Naive B cell (primary cell): ENCODE measurements around the gene CP. TPM values are rescaled to one million over a fixed set of nuclear protein-coding genes. Genes with fewer than 3 reads are reported as not detected.
"Not testable (repeated sequence)": the region's sequence is repeated elsewhere in the genome, so short reads cannot be mapped to it uniquely, and the experiment has no call there.

Source experiments
- ATAC-seq, 2 donors: fragments of 150-1000 bp; cut with Tn5 transposase; 2 replicates each; pipeline ENCODE4 v1.10.0; 2021; ENCODE audit warnings: low read depth in 2 of 2, mild to moderate bottlenecking in 2 of 2, moderate library complexity in 2 of 2
- DNase-seq: peaks from one replicate; pipeline ENCODE4 v3.0.0; 2022
- H3K27ac Mint-ChIP-seq, 6 donors: one replicate each; pipeline ENCODE4 v1.8.0; 2020 to 2022; ENCODE audit warnings: mild to moderate bottlenecking in 6 of 6, mixed read lengths in 6 of 6, moderate library complexity in 5 of 6, inconsistent platforms in 2 of 6
- H3K27me3 Mint-ChIP-seq, 3 donors: one replicate each; pipeline ENCODE4 v1.8.0; 2021 to 2022; ENCODE audit warnings: mixed read lengths in 3 of 3, mild to moderate bottlenecking in 1 of 3
- H3K36me3 Mint-ChIP-seq, 2 donors: one replicate each; pipeline ENCODE4 v1.8.0; 2020 to 2022; ENCODE audit warnings: mixed read lengths in 2 of 2, inconsistent platforms in 1 of 2, mild to moderate bottlenecking in 1 of 2
- H3K4me1 Mint-ChIP-seq, 3 donors: one replicate each; pipeline ENCODE4 v1.8.0; 2020 to 2022; ENCODE audit warnings: mixed read lengths in 3 of 3, inconsistent platforms in 1 of 3, mild to moderate bottlenecking in 1 of 3, moderate library complexity in 1 of 3
- H3K4me3 Mint-ChIP-seq, 8 donors: one replicate each; pipeline ENCODE4 v1.8.0; 2020 to 2022; ENCODE audit warnings: mild to moderate bottlenecking in 8 of 8, mixed read lengths in 8 of 8, moderate library complexity in 8 of 8, inconsistent platforms in 2 of 8
- H3K9me3 Mint-ChIP-seq, 7 donors: one replicate each; pipeline ENCODE4 v1.8.0; 2020 to 2022; ENCODE audit warnings: mixed read lengths in 7 of 7, mild to moderate bottlenecking in 5 of 7, inconsistent platforms in 2 of 7, moderate library complexity in 1 of 7
- polyA plus RNA-seq, 6 donors: library from polyadenylated mRNA; unstranded; fragments of 300-500 nt; fragmentation: Illumina TruSeq; gene quantifications; one replicate each; pipeline ENCODE4 v1.2.3, GENCODE V29; 2021; ENCODE audit warnings: low read depth in 6 of 6

The CP gene
- polyA plus RNA-seq, 6 donors from 2014 or later, result 0.36 to 1.1 (median 0.63) TPM; not detected in 2

GRCh38 chr3:149219380-149220121 is 2.1 kb downstream of the CP start:
- not testable (repeated sequence) for DNase-seq, H3K27ac Mint-ChIP-seq, H3K4me1 Mint-ChIP-seq, H3K27me3 Mint-ChIP-seq, H3K9me3 Mint-ChIP-seq, ATAC-seq, H3K4me3 Mint-ChIP-seq, H3K36me3 Mint-ChIP-seq

- H3K27me3 Mint-ChIP-seq, result no peaks in the 10 kb centered on the region
- DNase-seq, result no peak
- H3K36me3 Mint-ChIP-seq, result no peaks in the 10 kb centered on the region
- H3K27ac Mint-ChIP-seq, result no peak overlapping the region
- H3K4me3 Mint-ChIP-seq, result no peak overlapping the region
- no peaks in the 10 kb centered on the region for H3K4me1 Mint-ChIP-seq
- no peak for ATAC-seq
- H3K9me3 Mint-ChIP-seq, result peaks cover 0 to 3% (median 0%) of the 10 kb centered on the region in 7 donors
Observed at GRCh38 chr3:149217347-149217746, 4.3 kb downstream of the CP start.

GRCh38 chr3:149216193-149216869 is 5.3 kb downstream of the CP start:
- no peak for ATAC-seq

GRCh38 chr3:149215515-149215914 is 6.1 kb downstream of the CP start:
- Mint-ChIP-seq H3K4me1 (no peaks in the 10 kb centered on the region), H3K36me3 (no peaks in the 10 kb centered on the region), H3K27ac (no peak overlapping the region), H3K27me3 (no peaks in the 10 kb centered on the region), H3K9me3 (peaks cover 0 to 3% (median 0%) of the 10 kb centered on the region in 7 donors), H3K4me3 (no peak overlapping the region)
- ATAC-seq, result no peak
- no peak for DNase-seq

More at GRCh38 chr3:149216193-149216869, 5.3 kb downstream of the CP start:
- H3K27me3 Mint-ChIP-seq, result no peaks in the 10 kb centered on the region
- no peaks in the 10 kb centered on the region for H3K36me3 Mint-ChIP-seq
- no peak overlapping the region for H3K4me3 Mint-ChIP-seq
- no peak overlapping the region for H3K27ac Mint-ChIP-seq
- no peaks in the 10 kb centered on the region for H3K4me1 Mint-ChIP-seq
- H3K9me3 Mint-ChIP-seq, result peaks cover 0 to 3% (median 0%) of the 10 kb centered on the region in 7 donors
- no peak for DNase-seq

- Mint-ChIP-seq H3K4me3 (no peak overlapping the region), H3K27me3 (no peaks in the 10 kb centered on the region), H3K4me1 (no peaks in the 10 kb centered on the region), H3K36me3 (no peaks in the 10 kb centered on the region), H3K9me3 (peaks cover 0 to 3% (median 0%) of the 10 kb centered on the region in 7 donors), H3K27ac (no peak overlapping the region)
- no peak for ATAC-seq
- DNase-seq, result no peak
Observed at GRCh38 chr3:149214702-149215101, 6.9 kb downstream of the CP start.

- H3K9me3 Mint-ChIP-seq, result no peaks in the 10 kb centered on the region
- H3K27me3 Mint-ChIP-seq, result no peaks in the 10 kb centered on the region
- H3K4me1 Mint-ChIP-seq, result no peaks in the 10 kb centered on the region
- no peak overlapping the region for H3K4me3 Mint-ChIP-seq
- no peak overlapping the region for H3K27ac Mint-ChIP-seq
- no peak for DNase-seq
- ATAC-seq, result no peak
- H3K36me3 Mint-ChIP-seq, result no peaks in the 10 kb centered on the region
Observed at GRCh38 chr3:149212386-149212785, 9.2 kb downstream of the CP start.

GRCh38 chr3:149209431-149209830 is 12.2 kb downstream of the CP start:
- ATAC-seq (no peak), DNase-seq (no peak)
- Mint-ChIP-seq H3K4me1 (peaks cover 3% of the 10 kb centered on the region in 3 donors), H3K27me3 (no peaks in the 10 kb centered on the region), H3K4me3 (no peak overlapping the region), H3K27ac (no peak overlapping the region), H3K36me3 (no peaks in the 10 kb centered on the region), H3K9me3 (no peaks in the 10 kb centered on the region)

- H3K9me3 Mint-ChIP-seq, result peaks cover 0 to 5% (median 0%) of the 10 kb centered on the region in 7 donors
- H3K27me3 Mint-ChIP-seq, result no peaks in the 10 kb centered on the region
- no peak for DNase-seq
- H3K36me3 Mint-ChIP-seq, result no peaks in the 10 kb centered on the region
- H3K27ac Mint-ChIP-seq, result no peak overlapping the region
- peaks cover 11 to 16% (median 12%) of the 10 kb centered on the region in 3 donors for H3K4me1 Mint-ChIP-seq
- no peak overlapping the region for H3K4me3 Mint-ChIP-seq
- no peak for ATAC-seq
Observed at GRCh38 chr3:149207475-149207874, 14.2 kb downstream of the CP start.

GRCh38 chr3:149204390-149204991 is 17.1 kb downstream of the CP start:
- Mint-ChIP-seq H3K9me3 (peaks cover 0 to 5% (median 0%) of the 10 kb centered on the region in 7 donors), H3K4me1 (peaks cover 11 to 16% (median 12%) of the 10 kb centered on the region in 3 donors), H3K27ac (peak overlapping the region in 1 of 6 donors; percentile 0), H3K27me3 (peaks cover 0 to 6% (median 5%) of the 10 kb centered on the region in 3 donors), H3K36me3 (no peaks in the 10 kb centered on the region), H3K4me3 (no peak overlapping the region)
- DNase-seq, result no peak
- no peak for ATAC-seq

GRCh38 chr3:149203758-149204157 is 17.9 kb downstream of the CP start:
- peaks cover 0 to 7% (median 5%) of the 10 kb centered on the region in 3 donors for H3K27me3 Mint-ChIP-seq
- ATAC-seq (peak; percentile 100), DNase-seq (peak; percentile 55)
- H3K9me3 Mint-ChIP-seq, result peaks cover 0 to 5% (median 0%) of the 10 kb centered on the region in 7 donors
- no peaks in the 10 kb centered on the region for H3K36me3 Mint-ChIP-seq
- peak overlapping the region in 3 of 8 donors; percentile 26 to 41 (median 30) for H3K4me3 Mint-ChIP-seq
- H3K27ac Mint-ChIP-seq, result peak overlapping the region in 5 of 6 donors; percentile 0 to 57 (median 5)
- peaks cover 11 to 16% (median 12%) of the 10 kb centered on the region in 3 donors for H3K4me1 Mint-ChIP-seq

- no peak overlapping the region for H3K4me3 Mint-ChIP-seq
- peaks cover 8 to 19% (median 9%) of the 10 kb centered on the region in 3 donors for H3K4me1 Mint-ChIP-seq
- peaks cover 0 to 7% (median 5%) of the 10 kb centered on the region in 3 donors for H3K27me3 Mint-ChIP-seq
- no peak for ATAC-seq
- H3K36me3 Mint-ChIP-seq, result no peaks in the 10 kb centered on the region
- H3K9me3 Mint-ChIP-seq, result peaks cover 0 to 5% (median 0%) of the 10 kb centered on the region in 7 donors
- no peak for DNase-seq
- peak overlapping the region in 1 of 6 donors; percentile 14 for H3K27ac Mint-ChIP-seq
Observed at GRCh38 chr3:149199474-149199873, 22.2 kb downstream of the CP start.

GRCh38 chr3:149198611-149199010 is 23.0 kb downstream of the CP start:
- Mint-ChIP-seq H3K36me3 (no peaks in the 10 kb centered on the region), H3K9me3 (no peaks in the 10 kb centered on the region), H3K4me3 (peak overlapping the region in 1 of 8 donors; percentile 47), H3K27ac (no peak overlapping the region), H3K4me1 (peaks cover under 1 to 11% (median 1%) of the 10 kb centered on the region in 3 donors), H3K27me3 (peaks cover 0 to 7% (median 5%) of the 10 kb centered on the region in 3 donors)
- DNase-seq (no peak), ATAC-seq (no peak)

GRCh38 chr3:149197669-149198068 is 24.0 kb downstream of the CP start:
- Mint-ChIP-seq H3K27me3 (peaks cover 0 to 7% (median 5%) of the 10 kb centered on the region in 3 donors), H3K4me1 (peaks cover 0 to 6% (median 0%) of the 10 kb centered on the region in 3 donors), H3K36me3 (no peaks in the 10 kb centered on the region), H3K4me3 (peak overlapping the region in 2 of 8 donors; percentile 57 to 62), H3K27ac (peak overlapping the region in 1 of 6 donors; percentile 84), H3K9me3 (no peaks in the 10 kb centered on the region)
- ATAC-seq (no peak), DNase-seq (no peak)
